ENCODE measurements around the gene TBC1D22A.

GRCh38 chr22:46757104-46757503, 5.3 kb upstream of the TBC1D22A start:
- TF ChIP-seq, protein P1, sequence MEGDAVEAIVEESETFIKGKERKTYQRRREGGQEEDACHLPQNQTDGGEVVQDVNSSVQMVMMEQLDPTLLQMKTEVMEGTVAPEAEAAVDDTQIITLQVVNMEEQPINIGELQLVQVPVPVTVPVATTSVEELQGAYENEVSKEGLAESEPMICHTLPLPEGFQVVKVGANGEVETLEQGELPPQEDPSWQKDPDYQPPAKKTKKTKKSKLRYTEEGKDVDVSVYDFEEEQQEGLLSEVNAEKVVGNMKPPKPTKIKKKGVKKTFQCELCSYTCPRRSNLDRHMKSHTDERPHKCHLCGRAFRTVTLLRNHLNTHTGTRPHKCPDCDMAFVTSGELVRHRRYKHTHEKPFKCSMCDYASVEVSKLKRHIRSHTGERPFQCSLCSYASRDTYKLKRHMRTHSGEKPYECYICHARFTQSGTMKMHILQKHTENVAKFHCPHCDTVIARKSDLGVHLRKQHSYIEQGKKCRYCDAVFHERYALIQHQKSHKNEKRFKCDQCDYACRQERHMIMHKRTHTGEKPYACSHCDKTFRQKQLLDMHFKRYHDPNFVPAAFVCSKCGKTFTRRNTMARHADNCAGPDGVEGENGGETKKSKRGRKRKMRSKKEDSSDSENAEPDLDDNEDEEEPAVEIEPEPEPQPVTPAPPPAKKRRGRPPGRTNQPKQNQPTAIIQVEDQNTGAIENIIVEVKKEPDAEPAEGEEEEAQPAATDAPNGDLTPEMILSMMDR (IDR thresholded peaks at IDR 0.05; ENCODE audit: low read depth, low read length) = no peak
- TF ChIP-seq EZH2phosphoT487 (IDR thresholded peaks at IDR 0.05; ENCODE audit: low read depth) = no peak

Measured in OCI-LY3 (cell line).